Upper lobe of right lung (tissue), 1 donor: ENCODE measurements around the gene NDUFAF2. TPM values are rescaled to one million over a fixed set of nuclear protein-coding genes. Genes with fewer than 3 reads are reported as not detected.
"Not testable (repeated sequence)": the region's sequence is repeated elsewhere in the genome, so short reads cannot be mapped to it uniquely, and the experiment has no call there.

Experiments used
- ATAC-seq: fragments of 200-7000 bp; cut with Tn5 transposase; one replicate; pipeline ENCODE4 v1.9.1; 2020; ENCODE audit warnings: mild to moderate bottlenecking, moderate library complexity
- DNase-seq: peaks from one replicate; pipeline ENCODE4 v3.0.0-alpha.2; 2020
- H3K27ac ChIP-seq: fragments of 200-600 bp; one replicate; pipeline ENCODE4 v1.8.0; 2022
- H3K27me3 ChIP-seq: fragments of 200-600 bp; one replicate; pipeline ENCODE4 v1.8.0; 2022; ENCODE audit warnings: mild to moderate bottlenecking
- H3K36me3 ChIP-seq: fragments of 200-600 bp; one replicate; pipeline ENCODE4 v1.8.0; 2022
- H3K4me1 ChIP-seq: fragments of 200-600 bp; one replicate; pipeline ENCODE4 v1.8.0; 2022
- H3K4me3 ChIP-seq: fragments of 200-600 bp; one replicate; pipeline ENCODE4 v1.8.0; 2022; ENCODE audit warnings: mild to moderate bottlenecking
- H3K9me3 ChIP-seq: fragments of 200-600 bp; one replicate; pipeline ENCODE4 v1.8.0; 2022
- intact Hi-C: fragments of 100-400 bp; cut with DNase I; formaldehyde crosslinking; loops from one replicate; pipeline ENCODE4 v1.11.0; 2022
- total RNA-seq: library from RNA; stranded (reverse); fragmentation: NEBNext Ultra II Directional; extraction: Animal tissue kit (Norgen Biotek cat#: 25700); gene quantifications from one replicate; pipeline ENCODE4 v1.2.1, GENCODE V29; 2021
- TF ChIP-seq, protein P1 (sequence below): fragments of 200-600 bp; IDR thresholded peaks from one replicate; pipeline ENCODE4 v1.8.0; 2022; ENCODE audit warnings: antibody characterized with exemption
- donor health status: DM: no; HTN: yes; CAD: no; lungs with severe emphysema.

The NDUFAF2 gene
- total RNA-seq, 1 donor from 2014 or later: 17.9 TPM

DNA sequence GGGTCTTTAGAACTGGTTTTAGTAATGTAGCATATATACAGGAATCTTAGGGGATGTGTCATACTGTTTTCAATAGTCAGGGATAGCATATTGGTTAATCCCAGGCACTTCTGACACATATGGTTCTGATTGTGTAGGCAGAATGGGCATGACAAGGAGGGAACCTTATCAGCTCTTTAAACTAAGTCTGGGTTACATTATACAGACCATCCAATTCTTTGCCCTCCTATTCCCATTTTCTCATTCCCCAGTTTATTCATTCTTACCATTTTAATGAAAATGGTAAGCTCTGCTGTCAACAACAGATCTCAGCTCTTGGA is 85.1 kb downstream of the NDUFAF2 start:
- no peak overlapping the region for H3K4me3 ChIP-seq
- no peaks in the 10 kb centered on the region for H3K9me3 ChIP-seq
- TF ChIP-seq, protein P1, sequence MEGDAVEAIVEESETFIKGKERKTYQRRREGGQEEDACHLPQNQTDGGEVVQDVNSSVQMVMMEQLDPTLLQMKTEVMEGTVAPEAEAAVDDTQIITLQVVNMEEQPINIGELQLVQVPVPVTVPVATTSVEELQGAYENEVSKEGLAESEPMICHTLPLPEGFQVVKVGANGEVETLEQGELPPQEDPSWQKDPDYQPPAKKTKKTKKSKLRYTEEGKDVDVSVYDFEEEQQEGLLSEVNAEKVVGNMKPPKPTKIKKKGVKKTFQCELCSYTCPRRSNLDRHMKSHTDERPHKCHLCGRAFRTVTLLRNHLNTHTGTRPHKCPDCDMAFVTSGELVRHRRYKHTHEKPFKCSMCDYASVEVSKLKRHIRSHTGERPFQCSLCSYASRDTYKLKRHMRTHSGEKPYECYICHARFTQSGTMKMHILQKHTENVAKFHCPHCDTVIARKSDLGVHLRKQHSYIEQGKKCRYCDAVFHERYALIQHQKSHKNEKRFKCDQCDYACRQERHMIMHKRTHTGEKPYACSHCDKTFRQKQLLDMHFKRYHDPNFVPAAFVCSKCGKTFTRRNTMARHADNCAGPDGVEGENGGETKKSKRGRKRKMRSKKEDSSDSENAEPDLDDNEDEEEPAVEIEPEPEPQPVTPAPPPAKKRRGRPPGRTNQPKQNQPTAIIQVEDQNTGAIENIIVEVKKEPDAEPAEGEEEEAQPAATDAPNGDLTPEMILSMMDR: no peak
- DNase-seq: no peak
- no peak overlapping the region for H3K27ac ChIP-seq
- intact Hi-C loops: no loop called here
- H3K27me3 ChIP-seq: no peaks in the 10 kb centered on the region
- no peaks in the 10 kb centered on the region for H3K36me3 ChIP-seq
- no peak for ATAC-seq
- H3K4me1 ChIP-seq: no peaks in the 10 kb centered on the region

DNA sequence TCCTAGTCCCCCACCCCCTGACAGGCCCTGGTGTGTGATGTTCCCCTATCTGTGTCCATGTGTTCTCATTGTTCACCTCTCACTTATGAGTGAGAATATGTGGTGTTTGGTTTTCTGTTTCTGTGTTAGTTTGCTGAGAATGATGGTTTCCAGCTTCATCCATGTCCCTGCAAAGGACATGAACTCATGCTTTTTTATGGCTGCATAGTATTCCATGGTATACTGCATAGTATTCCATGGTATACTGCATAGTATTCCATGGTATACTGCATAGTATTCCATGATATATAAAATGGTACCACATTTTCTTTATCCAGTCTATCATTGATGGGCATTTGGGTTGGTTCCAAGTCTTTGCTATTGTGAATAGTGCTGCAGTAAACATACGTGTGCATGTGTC is 86.3 kb downstream of the NDUFAF2 start:
- H3K4me1 ChIP-seq, H3K27ac ChIP-seq, intact Hi-C loops, H3K27me3 ChIP-seq, DNase-seq, H3K9me3 ChIP-seq, H3K36me3 ChIP-seq, ATAC-seq, H3K4me3 ChIP-seq: not testable (repeated sequence)

DNA sequence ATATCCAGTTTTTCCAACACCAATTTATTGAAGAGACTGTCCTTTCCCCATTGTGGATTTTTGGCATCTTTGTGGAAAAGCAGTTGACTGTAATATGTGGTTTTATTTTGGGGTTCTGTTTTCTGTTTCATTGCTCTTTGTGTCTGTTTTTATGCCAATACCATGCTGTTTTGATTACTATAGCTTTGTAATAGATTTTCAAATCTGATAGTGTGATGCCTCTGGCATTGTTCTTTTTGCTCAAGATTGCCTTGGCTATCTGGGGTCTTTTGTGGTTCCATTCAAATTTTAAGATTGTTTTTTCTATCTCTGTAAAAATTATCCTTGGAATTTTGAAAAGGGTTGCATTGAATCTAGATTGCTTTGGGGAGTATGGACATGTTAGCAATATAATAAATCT is 99.5 kb downstream of the NDUFAF2 start:
- no peak for DNase-seq
- intact Hi-C loops: no loop called here
- Histone ChIP-seq H3K36me3 (no peaks in the 10 kb centered on the region), H3K4me3 (no peak overlapping the region), H3K4me1 (no peaks in the 10 kb centered on the region), H3K27me3 (no peaks in the 10 kb centered on the region), H3K9me3 (no peaks in the 10 kb centered on the region), H3K27ac (no peak overlapping the region)
- TF ChIP-seq, protein P1: no peak
- ATAC-seq: no peak

DNA sequence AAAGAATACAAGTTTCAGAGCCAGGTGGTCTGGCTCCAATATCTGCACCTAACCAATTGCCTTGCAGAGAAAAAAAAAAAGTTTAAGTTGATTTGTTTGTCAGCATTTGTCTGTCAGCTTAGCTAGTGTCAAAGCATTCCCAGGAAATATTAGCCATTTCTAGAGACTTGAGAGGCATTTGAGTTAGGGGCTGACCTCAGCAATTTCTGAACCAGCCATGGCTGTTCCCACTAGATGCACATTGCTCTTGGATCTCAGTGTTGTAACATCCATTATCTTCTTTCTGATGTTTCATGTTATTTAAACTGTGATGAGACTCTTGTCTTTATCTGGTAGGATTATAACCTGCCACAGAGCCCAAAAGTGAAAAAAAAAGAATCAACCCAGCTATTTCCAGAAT is 102.3 kb downstream of the NDUFAF2 start:
- Histone ChIP-seq H3K27me3 (no peaks in the 10 kb centered on the region), H3K27ac (no peak overlapping the region), H3K9me3 (no peaks in the 10 kb centered on the region), H3K36me3 (no peaks in the 10 kb centered on the region), H3K4me3 (no peak overlapping the region), H3K4me1 (no peaks in the 10 kb centered on the region)
- DNase-seq (no peak), ATAC-seq (no peak)
- intact Hi-C loops: no loop called here
- TF ChIP-seq, protein P1: no peak

DNA sequence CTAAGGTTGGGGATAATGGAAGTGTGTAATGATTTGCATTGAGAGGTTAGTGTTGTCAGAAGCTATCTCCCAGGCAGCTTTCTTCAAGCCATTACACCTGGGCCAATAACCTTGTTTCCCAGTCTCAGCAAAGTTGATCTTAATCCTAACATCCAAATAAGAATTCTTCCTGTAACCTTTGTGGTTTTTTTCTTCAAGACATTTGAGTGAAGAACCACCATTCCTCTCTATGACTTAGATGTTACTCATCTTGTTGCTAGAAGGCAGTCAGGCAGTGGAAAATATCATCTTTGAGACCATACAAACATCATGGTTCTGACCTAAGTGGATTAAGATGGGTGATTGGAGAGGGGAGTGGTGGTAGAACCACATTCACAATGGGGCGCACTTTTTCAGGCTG is 103.5 kb downstream of the NDUFAF2 start:
- TF ChIP-seq, protein P1: no peak
- Histone ChIP-seq H3K36me3 (no peaks in the 10 kb centered on the region), H3K4me1 (no peaks in the 10 kb centered on the region), H3K4me3 (no peak overlapping the region), H3K27me3 (no peaks in the 10 kb centered on the region), H3K9me3 (no peaks in the 10 kb centered on the region), H3K27ac (no peak overlapping the region)
- ATAC-seq: no peak
- no peak for DNase-seq
- intact Hi-C loops: no loop called here

DNA sequence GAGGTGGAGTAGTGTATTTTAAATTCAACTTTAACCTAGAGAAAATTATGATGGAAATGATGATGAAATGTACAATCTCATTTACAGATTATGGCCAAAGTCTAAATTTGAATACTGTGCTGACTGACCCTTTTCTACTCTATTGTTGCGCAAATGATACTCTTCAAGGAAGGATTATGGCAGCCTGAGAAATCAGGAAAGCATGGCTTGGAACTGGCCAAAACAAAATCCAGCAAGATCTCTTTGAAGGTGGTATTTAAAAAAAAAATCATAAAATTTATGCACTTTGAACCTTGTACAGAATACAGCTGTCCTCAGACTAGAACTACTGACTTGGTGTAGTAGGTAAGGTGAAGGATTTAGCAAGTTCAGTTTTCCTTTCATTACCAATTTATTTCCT is 105.3 kb downstream of the NDUFAF2 start:
- intact Hi-C loops: loop anchor here (10.0 kb wide), 1 partner anchor 625 kb away; no protein-coding TSS in a partner anchor
- ATAC-seq: no peak

More for the DNA sequence above, 105.3 kb downstream of the NDUFAF2 start:
- Histone ChIP-seq H3K4me1 (no peaks in the 10 kb centered on the region), H3K9me3 (no peaks in the 10 kb centered on the region), H3K4me3 (no peak overlapping the region), H3K27ac (no peak overlapping the region), H3K27me3 (no peaks in the 10 kb centered on the region), H3K36me3 (no peaks in the 10 kb centered on the region)
- no peak for DNase-seq
- TF ChIP-seq, protein P1: no peak
